ENCODE measurements around the gene PCGF6.

The PCGF6 gene

DNA sequence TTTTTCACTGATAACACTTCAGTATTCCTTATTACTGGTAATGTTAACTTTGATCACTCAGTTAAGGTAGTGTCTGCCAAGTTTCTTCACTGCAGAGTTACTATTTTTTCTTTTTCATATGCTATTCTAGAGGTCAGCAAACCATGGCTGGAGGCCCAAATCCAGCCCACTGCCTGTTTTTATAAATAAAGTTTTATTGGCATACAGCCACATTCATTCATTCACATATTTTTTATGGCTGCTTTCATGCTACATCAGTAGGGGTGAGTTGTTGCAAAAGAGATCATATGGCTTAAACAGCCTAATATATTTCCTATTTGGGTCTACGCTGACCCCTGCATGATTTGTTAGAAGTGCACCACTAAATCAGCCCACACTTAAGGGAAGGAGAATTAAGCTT, 94.3 kb downstream of the PCGF6 start:
- DNase-seq (ENCODE audit: low read depth): no peak

GRCh38 chr10:103254538-103255325, 96.2 kb downstream of the PCGF6 start:
- no peak for DNase-seq (ENCODE audit: low read depth)

DNA sequence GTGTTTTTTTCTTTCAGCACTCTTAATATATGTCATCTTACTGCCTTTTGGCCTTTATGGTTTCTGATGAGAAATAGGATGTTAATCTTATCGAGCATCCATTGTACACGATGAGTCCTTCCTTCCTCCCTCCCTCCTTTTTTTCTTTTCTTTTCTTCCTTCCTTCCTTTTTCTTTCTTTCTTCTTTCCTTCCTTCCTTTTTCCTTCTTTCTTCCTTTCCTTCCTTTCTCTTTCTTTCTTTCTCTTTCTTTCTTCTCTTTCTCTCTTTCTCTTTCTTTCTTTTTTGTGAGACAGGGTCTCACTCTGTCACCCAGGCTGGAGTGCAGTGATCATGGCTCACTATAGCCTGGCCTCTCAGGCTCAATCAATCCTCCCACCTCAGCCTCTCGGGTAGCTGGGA, 96.8 kb downstream of the PCGF6 start:
- no peak for DNase-seq (ENCODE audit: low read depth)

Data from T follicular helper cell (primary cell).